Hippocampal formation (tissue), 2 donors: Measurements from ENCODE around the gene FAM78A.
"Not testable (repeated sequence)": the region's sequence is repeated elsewhere in the genome, so short reads cannot be mapped to it uniquely, and the experiment has no call there.

Experiments used
- DNase-seq, 2 donors: peaks; one replicate each; lab custom pipeline; 2025; lab: John Stamatoyannopoulos, UW

The FAM78A gene

GRCh38 chr9:131264231-131264630 is 12.1 kb downstream of the FAM78A start:
- DNase-seq = no peak

- no peak for DNase-seq
Observed at GRCh38 chr9:131263701-131264100, 12.6 kb downstream of the FAM78A start.

- DNase-seq = not testable (repeated sequence)
Observed at GRCh38 chr9:131263033-131263343, 13.3 kb downstream of the FAM78A start.

GRCh38 chr9:131262327-131263032 is 13.8 kb downstream of the FAM78A start:
- DNase-seq = no peak

- DNase-seq = no peak
Observed at GRCh38 chr9:131260751-131261452, 15.4 kb downstream of the FAM78A start.

GRCh38 chr9:131259916-131260597 is 16.3 kb downstream of the FAM78A start:
- no peak for DNase-seq

GRCh38 chr9:131259432-131259898 is 16.8 kb downstream of the FAM78A start:
- DNase-seq = no peak

GRCh38 chr9:131258698-131259431 is 17.4 kb downstream of the FAM78A start:
- DNase-seq = no peak

- no peak for DNase-seq
Observed at GRCh38 chr9:131258186-131258585, 18.1 kb downstream of the FAM78A start.

- DNase-seq = no peak
Observed at GRCh38 chr9:131257266-131258025, 18.9 kb downstream of the FAM78A start.

GRCh38 chr9:131255676-131256197 is 20.6 kb downstream of the FAM78A start:
- DNase-seq = no peak

GRCh38 chr9:131254626-131255025 is 21.7 kb downstream of the FAM78A start:
- no peak for DNase-seq

GRCh38 chr9:131253891-131254491 is 22.3 kb downstream of the FAM78A start:
- peak in 1 of 2 donors; percentile 54 for DNase-seq

- DNase-seq = no peak
Observed at GRCh38 chr9:131252120-131252519, 24.2 kb downstream of the FAM78A start.

GRCh38 chr9:131246618-131247017 is 29.7 kb downstream of the FAM78A start:
- DNase-seq = no peak

- DNase-seq = not testable (repeated sequence)
Observed at GRCh38 chr9:131244331-131244730, 32.0 kb downstream of the FAM78A start.

- no peak for DNase-seq
Observed at GRCh38 chr9:131240047-131240921, 36.0 kb downstream of the FAM78A start.

- no peak for DNase-seq
Observed at GRCh38 chr9:131239161-131239975, 36.9 kb downstream of the FAM78A start.
